Measurements from ENCODE around the gene EXT2.

DNA sequence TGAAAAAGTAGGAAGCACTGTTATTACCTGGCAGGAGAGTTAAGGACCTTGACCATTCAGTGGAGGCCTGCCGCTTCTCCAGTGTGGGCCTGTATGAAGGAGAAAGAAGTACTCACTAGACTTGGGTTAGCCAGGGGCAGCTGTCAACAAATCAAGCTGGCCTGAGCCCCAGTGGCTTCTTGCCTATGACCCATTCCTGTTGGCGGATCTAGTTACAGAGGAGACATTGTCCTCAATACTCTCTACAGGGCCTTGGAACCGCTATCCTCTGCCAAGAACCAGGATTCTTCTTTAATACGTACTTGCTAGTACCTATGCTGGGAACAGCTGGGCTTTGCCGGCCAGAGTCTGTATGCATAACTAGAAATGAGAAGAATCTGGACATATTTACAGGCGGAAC is 146.4 kb downstream of the EXT2 start:
- TF ChIP-seq, protein P1, sequence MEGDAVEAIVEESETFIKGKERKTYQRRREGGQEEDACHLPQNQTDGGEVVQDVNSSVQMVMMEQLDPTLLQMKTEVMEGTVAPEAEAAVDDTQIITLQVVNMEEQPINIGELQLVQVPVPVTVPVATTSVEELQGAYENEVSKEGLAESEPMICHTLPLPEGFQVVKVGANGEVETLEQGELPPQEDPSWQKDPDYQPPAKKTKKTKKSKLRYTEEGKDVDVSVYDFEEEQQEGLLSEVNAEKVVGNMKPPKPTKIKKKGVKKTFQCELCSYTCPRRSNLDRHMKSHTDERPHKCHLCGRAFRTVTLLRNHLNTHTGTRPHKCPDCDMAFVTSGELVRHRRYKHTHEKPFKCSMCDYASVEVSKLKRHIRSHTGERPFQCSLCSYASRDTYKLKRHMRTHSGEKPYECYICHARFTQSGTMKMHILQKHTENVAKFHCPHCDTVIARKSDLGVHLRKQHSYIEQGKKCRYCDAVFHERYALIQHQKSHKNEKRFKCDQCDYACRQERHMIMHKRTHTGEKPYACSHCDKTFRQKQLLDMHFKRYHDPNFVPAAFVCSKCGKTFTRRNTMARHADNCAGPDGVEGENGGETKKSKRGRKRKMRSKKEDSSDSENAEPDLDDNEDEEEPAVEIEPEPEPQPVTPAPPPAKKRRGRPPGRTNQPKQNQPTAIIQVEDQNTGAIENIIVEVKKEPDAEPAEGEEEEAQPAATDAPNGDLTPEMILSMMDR (IDR thresholded peaks at IDR 0.05; ENCODE audit: insufficient read depth, low read length) = no peak
- TF ChIP-seq POLR2AphosphoS5 (IDR thresholded peaks at IDR 0.05; ENCODE audit: low read depth) (no peak), GABPA (IDR thresholded peaks at IDR 0.05; ENCODE audit: low read depth) (no peak)
- TF ChIP-seq, protein P2, sequence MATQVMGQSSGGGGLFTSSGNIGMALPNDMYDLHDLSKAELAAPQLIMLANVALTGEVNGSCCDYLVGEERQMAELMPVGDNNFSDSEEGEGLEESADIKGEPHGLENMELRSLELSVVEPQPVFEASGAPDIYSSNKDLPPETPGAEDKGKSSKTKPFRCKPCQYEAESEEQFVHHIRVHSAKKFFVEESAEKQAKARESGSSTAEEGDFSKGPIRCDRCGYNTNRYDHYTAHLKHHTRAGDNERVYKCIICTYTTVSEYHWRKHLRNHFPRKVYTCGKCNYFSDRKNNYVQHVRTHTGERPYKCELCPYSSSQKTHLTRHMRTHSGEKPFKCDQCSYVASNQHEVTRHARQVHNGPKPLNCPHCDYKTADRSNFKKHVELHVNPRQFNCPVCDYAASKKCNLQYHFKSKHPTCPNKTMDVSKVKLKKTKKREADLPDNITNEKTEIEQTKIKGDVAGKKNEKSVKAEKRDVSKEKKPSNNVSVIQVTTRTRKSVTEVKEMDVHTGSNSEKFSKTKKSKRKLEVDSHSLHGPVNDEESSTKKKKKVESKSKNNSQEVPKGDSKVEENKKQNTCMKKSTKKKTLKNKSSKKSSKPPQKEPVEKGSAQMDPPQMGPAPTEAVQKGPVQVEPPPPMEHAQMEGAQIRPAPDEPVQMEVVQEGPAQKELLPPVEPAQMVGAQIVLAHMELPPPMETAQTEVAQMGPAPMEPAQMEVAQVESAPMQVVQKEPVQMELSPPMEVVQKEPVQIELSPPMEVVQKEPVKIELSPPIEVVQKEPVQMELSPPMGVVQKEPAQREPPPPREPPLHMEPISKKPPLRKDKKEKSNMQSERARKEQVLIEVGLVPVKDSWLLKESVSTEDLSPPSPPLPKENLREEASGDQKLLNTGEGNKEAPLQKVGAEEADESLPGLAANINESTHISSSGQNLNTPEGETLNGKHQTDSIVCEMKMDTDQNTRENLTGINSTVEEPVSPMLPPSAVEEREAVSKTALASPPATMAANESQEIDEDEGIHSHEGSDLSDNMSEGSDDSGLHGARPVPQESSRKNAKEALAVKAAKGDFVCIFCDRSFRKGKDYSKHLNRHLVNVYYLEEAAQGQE (IDR thresholded peaks at IDR 0.05; ENCODE audit: insufficient replicate concordance, low read depth) = no peak

Measured in HL-60 (cell line).